ENCODE data around the gene TGM2.

TGM2 gene

DNA sequence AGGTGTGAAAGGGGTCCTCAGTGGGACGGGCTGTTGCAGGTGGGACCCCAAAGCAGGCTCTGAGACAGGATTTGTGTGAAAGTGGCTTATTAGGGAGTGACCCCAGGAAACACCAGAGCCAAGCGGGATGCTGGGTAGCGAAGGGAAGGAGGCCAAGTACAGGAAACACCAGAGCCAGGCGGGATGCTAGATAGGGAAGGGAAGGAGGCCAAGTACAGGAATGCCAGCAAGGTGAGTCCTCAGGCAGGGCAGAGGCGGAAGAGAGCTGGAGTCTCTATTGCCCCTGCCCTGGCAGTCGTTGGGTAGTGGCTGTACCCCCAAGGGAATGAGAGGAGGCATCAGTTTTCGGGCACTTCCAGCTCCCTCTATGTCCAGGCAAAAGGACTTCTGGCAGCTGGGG lies 30.5 kb upstream of the TGM2 start:
- ChIA-PET POLR2A (no interaction called here), CTCF (interaction anchor here (2.3 to 2.5 kb wide), 2 partner anchors 26 to 138 kb away, joined by 9 to 14 read pairs; no protein-coding TSS in a partner anchor)
- H3K36me3 ChIP-seq (ENCODE audit: control insufficient read depth in 2 of 2, insufficient read depth in 1 of 2, low read length in 2 of 2): no peaks in the 10 kb centered on the region
- no peak for TF ChIP-seq ZNF677 (tag by site-specific recombination; IDR thresholded peaks at IDR 0.05)
- no peak for TF ChIP-seq ZNF514 (tag by site-specific recombination; IDR thresholded peaks at IDR 0.05)
- TF ChIP-seq ZNF132 (tag by site-specific recombination; IDR thresholded peaks at IDR 0.05; ENCODE audit: borderline replicate concordance): no peak
- no peak for TF ChIP-seq OVOL3 (tag by site-specific recombination; IDR thresholded peaks at IDR 0.05)
- TF ChIP-seq, protein P1, sequence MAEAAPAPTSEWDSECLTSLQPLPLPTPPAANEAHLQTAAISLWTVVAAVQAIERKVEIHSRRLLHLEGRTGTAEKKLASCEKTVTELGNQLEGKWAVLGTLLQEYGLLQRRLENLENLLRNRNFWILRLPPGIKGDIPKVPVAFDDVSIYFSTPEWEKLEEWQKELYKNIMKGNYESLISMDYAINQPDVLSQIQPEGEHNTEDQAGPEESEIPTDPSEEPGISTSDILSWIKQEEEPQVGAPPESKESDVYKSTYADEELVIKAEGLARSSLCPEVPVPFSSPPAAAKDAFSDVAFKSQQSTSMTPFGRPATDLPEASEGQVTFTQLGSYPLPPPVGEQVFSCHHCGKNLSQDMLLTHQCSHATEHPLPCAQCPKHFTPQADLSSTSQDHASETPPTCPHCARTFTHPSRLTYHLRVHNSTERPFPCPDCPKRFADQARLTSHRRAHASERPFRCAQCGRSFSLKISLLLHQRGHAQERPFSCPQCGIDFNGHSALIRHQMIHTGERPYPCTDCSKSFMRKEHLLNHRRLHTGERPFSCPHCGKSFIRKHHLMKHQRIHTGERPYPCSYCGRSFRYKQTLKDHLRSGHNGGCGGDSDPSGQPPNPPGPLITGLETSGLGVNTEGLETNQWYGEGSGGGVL (tag by site-specific recombination; IDR thresholded peaks at IDR 0.05): no peak
- TF ChIP-seq ZNF621 (tag by site-specific recombination; IDR thresholded peaks at IDR 0.05): no peak
- no peak for TF ChIP-seq ZFP3 (tag by site-specific recombination; IDR thresholded peaks at IDR 0.05; ENCODE audit: low read depth)
- TF ChIP-seq ZNF16 (tag by site-specific recombination; IDR thresholded peaks at IDR 0.05; ENCODE audit: low read depth): no peak
- TF ChIP-seq, protein P2, sequence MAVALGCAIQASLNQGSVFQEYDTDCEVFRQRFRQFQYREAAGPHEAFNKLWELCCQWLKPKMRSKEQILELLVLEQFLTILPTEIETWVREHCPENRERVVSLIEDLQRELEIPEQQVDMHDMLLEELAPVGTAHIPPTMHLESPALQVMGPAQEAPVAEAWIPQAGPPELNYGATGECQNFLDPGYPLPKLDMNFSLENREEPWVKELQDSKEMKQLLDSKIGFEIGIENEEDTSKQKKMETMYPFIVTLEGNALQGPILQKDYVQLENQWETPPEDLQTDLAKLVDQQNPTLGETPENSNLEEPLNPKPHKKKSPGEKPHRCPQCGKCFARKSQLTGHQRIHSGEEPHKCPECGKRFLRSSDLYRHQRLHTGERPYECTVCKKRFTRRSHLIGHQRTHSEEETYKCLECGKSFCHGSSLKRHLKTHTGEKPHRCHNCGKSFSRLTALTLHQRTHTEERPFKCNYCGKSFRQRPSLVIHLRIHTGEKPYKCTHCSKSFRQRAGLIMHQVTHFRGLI (tag by site-specific recombination; IDR thresholded peaks at IDR 0.05): no peak
- TF ChIP-seq ZNF292 (tag by site-specific recombination; IDR thresholded peaks at IDR 0.05; ENCODE audit: borderline replicate concordance, low read depth): no peak
- TF ChIP-seq ZNF747 (tag by site-specific recombination; IDR thresholded peaks at IDR 0.05): no peak
- H3K4me1 ChIP-seq (ENCODE audit: control insufficient read depth, insufficient read depth, low read length): no peaks in the 10 kb centered on the region
- H3K9me3 ChIP-seq (ENCODE audit: control insufficient read depth, insufficient read depth, low read depth, low read length): no peaks in the 10 kb centered on the region
- H3K4me3 ChIP-seq (ENCODE audit: low read depth, low read length): no peak overlapping the region
- H3K27ac ChIP-seq (ENCODE audit: extremely low read depth, low read depth, low read length): no peak overlapping the region

GRCh38 chr20:38194971-38195504 lies 30.0 kb upstream of the TGM2 start:
- Histone ChIP-seq H3K27ac (ENCODE audit: extremely low read depth, low read depth, low read length) (no peak overlapping the region), H3K4me3 (ENCODE audit: low read depth, low read length) (no peak overlapping the region), H3K36me3 (ENCODE audit: control insufficient read depth in 2 of 2, insufficient read depth in 1 of 2, low read length in 2 of 2) (no peaks in the 10 kb centered on the region), H3K9me3 (ENCODE audit: control insufficient read depth, insufficient read depth, low read depth, low read length) (no peaks in the 10 kb centered on the region), H3K4me1 (ENCODE audit: control insufficient read depth, insufficient read depth, low read length) (no peaks in the 10 kb centered on the region)
- POLR2A ChIA-PET: no interaction called here
- CTCF ChIA-PET: interaction anchor here (0.6 kb wide), 1 partner anchor 137 kb away, joined by 3 read pairs; no protein-coding TSS in a partner anchor
- TF ChIP-seq ZNF341 (tag by site-specific recombination; IDR thresholded peaks at IDR 0.05; ENCODE audit: low read depth) (no peak), ZNF394 (tag by site-specific recombination; IDR thresholded peaks at IDR 0.05; ENCODE audit: borderline replicate concordance) (no peak), PRDM2 (tag by site-specific recombination; IDR thresholded peaks at IDR 0.05; ENCODE audit: borderline replicate concordance) (no peak), OVOL3 (tag by site-specific recombination; IDR thresholded peaks at IDR 0.05) (no peak), ZNF23 (tag by site-specific recombination; IDR thresholded peaks at IDR 0.05; ENCODE audit: borderline replicate concordance) (no peak), SP2 (tag by site-specific recombination; IDR thresholded peaks at IDR 0.05) (no peak), FEZF1 (tag by site-specific recombination; IDR thresholded peaks at IDR 0.05) (no peak)
- TF ChIP-seq, protein P3, sequence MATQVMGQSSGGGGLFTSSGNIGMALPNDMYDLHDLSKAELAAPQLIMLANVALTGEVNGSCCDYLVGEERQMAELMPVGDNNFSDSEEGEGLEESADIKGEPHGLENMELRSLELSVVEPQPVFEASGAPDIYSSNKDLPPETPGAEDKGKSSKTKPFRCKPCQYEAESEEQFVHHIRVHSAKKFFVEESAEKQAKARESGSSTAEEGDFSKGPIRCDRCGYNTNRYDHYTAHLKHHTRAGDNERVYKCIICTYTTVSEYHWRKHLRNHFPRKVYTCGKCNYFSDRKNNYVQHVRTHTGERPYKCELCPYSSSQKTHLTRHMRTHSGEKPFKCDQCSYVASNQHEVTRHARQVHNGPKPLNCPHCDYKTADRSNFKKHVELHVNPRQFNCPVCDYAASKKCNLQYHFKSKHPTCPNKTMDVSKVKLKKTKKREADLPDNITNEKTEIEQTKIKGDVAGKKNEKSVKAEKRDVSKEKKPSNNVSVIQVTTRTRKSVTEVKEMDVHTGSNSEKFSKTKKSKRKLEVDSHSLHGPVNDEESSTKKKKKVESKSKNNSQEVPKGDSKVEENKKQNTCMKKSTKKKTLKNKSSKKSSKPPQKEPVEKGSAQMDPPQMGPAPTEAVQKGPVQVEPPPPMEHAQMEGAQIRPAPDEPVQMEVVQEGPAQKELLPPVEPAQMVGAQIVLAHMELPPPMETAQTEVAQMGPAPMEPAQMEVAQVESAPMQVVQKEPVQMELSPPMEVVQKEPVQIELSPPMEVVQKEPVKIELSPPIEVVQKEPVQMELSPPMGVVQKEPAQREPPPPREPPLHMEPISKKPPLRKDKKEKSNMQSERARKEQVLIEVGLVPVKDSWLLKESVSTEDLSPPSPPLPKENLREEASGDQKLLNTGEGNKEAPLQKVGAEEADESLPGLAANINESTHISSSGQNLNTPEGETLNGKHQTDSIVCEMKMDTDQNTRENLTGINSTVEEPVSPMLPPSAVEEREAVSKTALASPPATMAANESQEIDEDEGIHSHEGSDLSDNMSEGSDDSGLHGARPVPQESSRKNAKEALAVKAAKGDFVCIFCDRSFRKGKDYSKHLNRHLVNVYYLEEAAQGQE (tag by site-specific recombination; IDR thresholded peaks at IDR 0.05): no peak
